ENCODE measurements around the gene SNTG2. TPM values are rescaled to one million over a fixed set of nuclear protein-coding genes. Genes with fewer than 3 reads are reported as not detected.

SNTG2 gene
- total RNA-seq, 1 donor from 2014 or later = 11.8 TPM

GRCh38 chr2:1265454-1265853 is 314.8 kb downstream of the SNTG2 start:
- Histone ChIP-seq H3K36me3 (no peaks in the 10 kb centered on the region), H3K4me3 (no peak overlapping the region), H3K9me3 (no peaks in the 10 kb centered on the region), H3K4me1 (no peaks in the 10 kb centered on the region), H3K27me3 (no peaks in the 10 kb centered on the region), H3K27ac (no peak overlapping the region)
- peak in 1 of 2 donors; percentile 80 for DNase-seq (ENCODE audit: extremely low spot score in 2 of 2)
- TF ChIP-seq CTCF (IDR thresholded peaks at IDR 0.05) = no peak
- TF ChIP-seq POLR2AphosphoS5 (IDR thresholded peaks at IDR 0.05; ENCODE audit: insufficient read depth in 1 of 2, low read depth in 1 of 2) = no peak
- no peak for TF ChIP-seq POLR2A (IDR thresholded peaks at IDR 0.05)
- intact Hi-C loops (cut with DNase I) = no loop called here

GRCh38 chr2:1266351-1266750 is 315.7 kb downstream of the SNTG2 start:
- H3K4me3 ChIP-seq = no peak overlapping the region
- TF ChIP-seq POLR2A (IDR thresholded peaks at IDR 0.05) (no peak), CTCF (IDR thresholded peaks at IDR 0.05) (no peak), POLR2AphosphoS5 (IDR thresholded peaks at IDR 0.05; ENCODE audit: insufficient read depth in 1 of 2, low read depth in 1 of 2) (no peak)
- H3K36me3 ChIP-seq = no peaks in the 10 kb centered on the region
- DNase-seq (ENCODE audit: extremely low spot score in 2 of 2) = peak in 1 of 2 donors; percentile 37
- H3K27ac ChIP-seq = no peak overlapping the region
- no peaks in the 10 kb centered on the region for H3K9me3 ChIP-seq
- intact Hi-C loops (cut with DNase I) = no loop called here
- no peaks in the 10 kb centered on the region for H3K4me1 ChIP-seq
- no peaks in the 10 kb centered on the region for H3K27me3 ChIP-seq

GRCh38 chr2:1268034-1268433 is 317.4 kb downstream of the SNTG2 start:
- no peak for TF ChIP-seq POLR2A (IDR thresholded peaks at IDR 0.05)
- no peak for TF ChIP-seq POLR2AphosphoS5 (IDR thresholded peaks at IDR 0.05; ENCODE audit: insufficient read depth in 1 of 2, low read depth in 1 of 2)
- no peak for TF ChIP-seq CTCF (IDR thresholded peaks at IDR 0.05)
- Histone ChIP-seq H3K36me3 (no peaks in the 10 kb centered on the region), H3K27me3 (no peaks in the 10 kb centered on the region), H3K27ac (no peak overlapping the region), H3K4me1 (no peaks in the 10 kb centered on the region), H3K9me3 (no peaks in the 10 kb centered on the region), H3K4me3 (no peak overlapping the region)
- no peak for DNase-seq (ENCODE audit: extremely low spot score in 2 of 2)
- intact Hi-C loops (cut with DNase I) = no loop called here

GRCh38 chr2:1269812-1270211 is 319.2 kb downstream of the SNTG2 start:
- Histone ChIP-seq H3K27me3 (no peaks in the 10 kb centered on the region), H3K36me3 (no peaks in the 10 kb centered on the region), H3K9me3 (no peaks in the 10 kb centered on the region), H3K27ac (no peak overlapping the region), H3K4me1 (no peaks in the 10 kb centered on the region), H3K4me3 (no peak overlapping the region)
- peak in 1 of 2 donors; percentile 72 for DNase-seq (ENCODE audit: extremely low spot score in 2 of 2)
- intact Hi-C loops (cut with DNase I) = no loop called here
- TF ChIP-seq POLR2A (IDR thresholded peaks at IDR 0.05) (no peak), CTCF (IDR thresholded peaks at IDR 0.05) (no peak), POLR2AphosphoS5 (IDR thresholded peaks at IDR 0.05; ENCODE audit: insufficient read depth in 1 of 2, low read depth in 1 of 2) (no peak)

GRCh38 chr2:1272835-1273234 is 322.2 kb downstream of the SNTG2 start:
- intact Hi-C loops (cut with DNase I) = no loop called here
- H3K9me3 ChIP-seq = no peaks in the 10 kb centered on the region
- DNase-seq (ENCODE audit: extremely low spot score in 2 of 2) = peak in 1 of 2 donors; percentile 52
- TF ChIP-seq CTCF (IDR thresholded peaks at IDR 0.05) (no peak), POLR2A (IDR thresholded peaks at IDR 0.05) (no peak), POLR2AphosphoS5 (IDR thresholded peaks at IDR 0.05; ENCODE audit: insufficient read depth in 1 of 2, low read depth in 1 of 2) (no peak)
- no peak overlapping the region for H3K4me3 ChIP-seq
- no peaks in the 10 kb centered on the region for H3K36me3 ChIP-seq
- no peak overlapping the region for H3K27ac ChIP-seq
- no peaks in the 10 kb centered on the region for H3K27me3 ChIP-seq
- H3K4me1 ChIP-seq = no peaks in the 10 kb centered on the region
